ENCODE measurements around the gene AMPD3.

DNA sequence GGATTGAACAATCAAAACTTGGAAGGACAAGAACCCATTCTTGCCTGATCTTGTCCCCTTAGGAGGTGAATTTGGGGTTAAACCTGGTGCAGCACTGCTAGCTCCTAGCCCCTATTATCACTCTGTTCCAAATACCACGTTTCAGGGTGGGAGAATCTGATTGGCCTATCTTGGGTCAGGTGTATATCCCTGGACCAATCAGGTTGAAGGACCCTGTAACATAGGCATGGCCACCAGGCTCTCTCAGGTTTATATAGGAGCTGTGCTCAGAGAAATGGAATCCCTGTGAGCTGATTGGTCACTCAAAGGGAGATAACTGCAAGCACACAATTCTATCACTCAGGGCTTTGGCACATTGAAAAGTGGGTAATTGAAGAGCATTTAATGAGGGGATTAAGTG lies 26.6 kb upstream of the AMPD3 start:
- TF ChIP-seq, protein P1, sequence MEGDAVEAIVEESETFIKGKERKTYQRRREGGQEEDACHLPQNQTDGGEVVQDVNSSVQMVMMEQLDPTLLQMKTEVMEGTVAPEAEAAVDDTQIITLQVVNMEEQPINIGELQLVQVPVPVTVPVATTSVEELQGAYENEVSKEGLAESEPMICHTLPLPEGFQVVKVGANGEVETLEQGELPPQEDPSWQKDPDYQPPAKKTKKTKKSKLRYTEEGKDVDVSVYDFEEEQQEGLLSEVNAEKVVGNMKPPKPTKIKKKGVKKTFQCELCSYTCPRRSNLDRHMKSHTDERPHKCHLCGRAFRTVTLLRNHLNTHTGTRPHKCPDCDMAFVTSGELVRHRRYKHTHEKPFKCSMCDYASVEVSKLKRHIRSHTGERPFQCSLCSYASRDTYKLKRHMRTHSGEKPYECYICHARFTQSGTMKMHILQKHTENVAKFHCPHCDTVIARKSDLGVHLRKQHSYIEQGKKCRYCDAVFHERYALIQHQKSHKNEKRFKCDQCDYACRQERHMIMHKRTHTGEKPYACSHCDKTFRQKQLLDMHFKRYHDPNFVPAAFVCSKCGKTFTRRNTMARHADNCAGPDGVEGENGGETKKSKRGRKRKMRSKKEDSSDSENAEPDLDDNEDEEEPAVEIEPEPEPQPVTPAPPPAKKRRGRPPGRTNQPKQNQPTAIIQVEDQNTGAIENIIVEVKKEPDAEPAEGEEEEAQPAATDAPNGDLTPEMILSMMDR (optimal IDR thresholded peaks at IDR 0.05 in 1 of 3, IDR thresholded peaks at IDR 0.05 in 1 of 3, conservative IDR thresholded peaks at IDR 0.05 in 1 of 3; ENCODE audit: extremely low read depth in 1 of 3, insufficient read depth in 2 of 3, low read length in 3 of 3), result no peak
- no peak for TF ChIP-seq EZH2 (IDR thresholded peaks at IDR 0.05; ENCODE audit: low read length)

All from keratinocyte (primary cell).